Measurements from ENCODE around the gene NUP153. TPM values are rescaled to one million over a fixed set of nuclear protein-coding genes. Genes with fewer than 3 reads are reported as not detected.

NUP153 gene
- polyA plus RNA-seq, 1 of the 3 experiments (the other 2 are of a cell fraction), result 10.5 TPM

DNA sequence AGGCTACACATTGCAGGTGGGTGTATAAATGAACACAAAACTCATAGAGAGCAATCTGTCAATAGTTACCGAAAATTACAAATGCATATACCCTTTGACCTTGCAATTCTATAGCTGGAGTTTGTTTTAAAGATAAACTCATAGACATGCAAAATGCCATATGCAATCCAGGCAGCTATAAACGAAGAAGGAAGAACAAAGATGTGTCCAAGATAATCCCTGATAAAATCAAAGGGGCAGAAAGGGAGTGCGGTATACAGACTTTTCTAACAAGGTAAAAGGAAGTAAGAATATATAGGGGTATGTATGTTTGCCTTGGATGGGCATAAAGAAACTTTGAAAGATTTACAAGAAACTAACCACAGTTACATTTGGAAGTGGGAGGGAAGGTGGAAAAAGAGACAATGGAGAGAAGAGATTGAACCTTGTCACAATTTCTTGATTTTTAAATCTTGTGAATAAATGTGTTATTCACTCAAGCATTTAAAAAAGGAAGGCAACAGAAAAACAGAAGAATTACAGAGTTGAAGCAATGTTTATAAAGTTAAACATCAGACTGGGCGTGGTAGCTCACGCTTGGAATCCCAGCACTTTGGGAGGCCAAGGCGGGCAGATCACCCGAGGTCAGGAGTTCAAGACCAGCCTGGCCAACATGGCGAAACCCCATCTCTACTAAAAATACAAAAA is 76.8 kb downstream of the NUP153 start:
- Histone ChIP-seq H3F3A (replicated peaks; ENCODE audit: insufficient read depth) (peaks cover 11% of the 10 kb centered on the region), H3K9me3 (no peaks in the 10 kb centered on the region), H3K9me2 (no peaks in the 10 kb centered on the region), H3K27me3 (ENCODE audit: insufficient read depth) (no peaks in the 10 kb centered on the region), H3K4me2 (no peak overlapping the region), H4K20me1 (ENCODE audit: insufficient read depth) (no peaks in the 10 kb centered on the region), H3K79me2 (ENCODE audit: insufficient read depth) (peaks cover 58% of the 10 kb centered on the region), H3K9ac (no peak overlapping the region), H3K36me3 (replicated peaks in 1 of 2; ENCODE audit: control insufficient read depth in 1 of 2, insufficient read depth in 2 of 2, low read length in 1 of 2) (peaks cover 69 to 73% of the 10 kb centered on the region in 2 experiments), H3K4me3 (ENCODE audit: low read depth in 2 of 2, low read length in 1 of 2) (no peak overlapping the region), H2AFZ (ENCODE audit: low read depth) (no peak overlapping the region), H3K4me1 (ENCODE audit: control insufficient read depth in 1 of 2, insufficient read depth in 2 of 2, low read depth in 1 of 2, low read length in 1 of 2) (no peaks in the 10 kb centered on the region), H3K27ac (ENCODE audit: low read depth in 2 of 2, low read length in 1 of 2) (no peak overlapping the region)
- POLR2A ChIA-PET, result no interaction called here
- no peak for DNase-seq
- no peak for TF ChIP-seq RFX5 (IDR thresholded peaks at IDR 0.05; ENCODE audit: low read length)
- TF ChIP-seq, protein P1, sequence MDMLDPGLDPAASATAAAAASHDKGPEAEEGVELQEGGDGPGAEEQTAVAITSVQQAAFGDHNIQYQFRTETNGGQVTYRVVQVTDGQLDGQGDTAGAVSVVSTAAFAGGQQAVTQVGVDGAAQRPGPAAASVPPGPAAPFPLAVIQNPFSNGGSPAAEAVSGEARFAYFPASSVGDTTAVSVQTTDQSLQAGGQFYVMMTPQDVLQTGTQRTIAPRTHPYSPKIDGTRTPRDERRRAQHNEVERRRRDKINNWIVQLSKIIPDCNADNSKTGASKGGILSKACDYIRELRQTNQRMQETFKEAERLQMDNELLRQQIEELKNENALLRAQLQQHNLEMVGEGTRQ (IDR thresholded peaks at IDR 0.05; ENCODE audit: borderline replicate concordance, low read depth, low read length), result no peak
- no peak for TF ChIP-seq EZH2phosphoT487 (IDR thresholded peaks at IDR 0.05; ENCODE audit: borderline replicate concordance, low read depth)
- TF ChIP-seq, protein P2, sequence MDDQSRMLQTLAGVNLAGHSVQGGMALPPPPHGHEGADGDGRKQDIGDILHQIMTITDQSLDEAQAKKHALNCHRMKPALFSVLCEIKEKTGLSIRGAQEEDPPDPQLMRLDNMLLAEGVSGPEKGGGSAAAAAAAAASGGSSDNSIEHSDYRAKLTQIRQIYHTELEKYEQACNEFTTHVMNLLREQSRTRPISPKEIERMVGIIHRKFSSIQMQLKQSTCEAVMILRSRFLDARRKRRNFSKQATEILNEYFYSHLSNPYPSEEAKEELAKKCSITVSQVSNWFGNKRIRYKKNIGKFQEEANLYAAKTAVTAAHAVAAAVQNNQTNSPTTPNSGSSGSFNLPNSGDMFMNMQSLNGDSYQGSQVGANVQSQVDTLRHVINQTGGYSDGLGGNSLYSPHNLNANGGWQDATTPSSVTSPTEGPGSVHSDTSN (IDR thresholded peaks at IDR 0.05), result no peak
- CTCF ChIA-PET, result no interaction called here
- 85% methylated on average over 8 of the region's 8 CpGs for WGBS (ENCODE audit: low lambda C conversion rate)

DNA sequence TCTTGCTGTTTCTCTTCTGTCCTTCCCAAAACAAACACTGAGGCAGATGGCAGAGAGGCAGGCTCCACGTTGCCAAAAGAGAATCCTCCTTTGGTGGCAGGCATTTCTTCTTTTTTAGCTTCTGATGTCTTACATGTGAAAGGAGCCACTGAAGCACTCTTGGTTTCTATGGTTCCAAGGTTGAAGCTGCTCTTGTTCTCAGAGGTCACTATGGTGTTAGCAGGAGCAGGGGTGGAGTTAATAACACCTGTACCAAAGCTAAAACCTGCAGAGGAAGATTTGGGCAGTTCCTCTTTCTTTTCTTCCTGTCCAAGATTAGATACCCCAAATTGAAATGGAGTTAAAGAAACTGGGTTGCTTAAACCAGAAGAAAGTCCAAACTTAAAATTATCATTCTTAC is 77.9 kb downstream of the NUP153 start:
- Histone ChIP-seq H3K4me1 (ENCODE audit: control insufficient read depth in 1 of 2, insufficient read depth in 2 of 2, low read depth in 1 of 2, low read length in 1 of 2) (no peaks in the 10 kb centered on the region), H4K20me1 (ENCODE audit: insufficient read depth) (no peaks in the 10 kb centered on the region), H3K36me3 (replicated peaks in 1 of 2; ENCODE audit: control insufficient read depth in 1 of 2, insufficient read depth in 2 of 2, low read length in 1 of 2) (peaks cover 79% of the 10 kb centered on the region in 2 experiments), H3K9me3 (no peaks in the 10 kb centered on the region), H3F3A (replicated peaks; ENCODE audit: insufficient read depth) (peaks cover 11% of the 10 kb centered on the region), H3K9ac (no peak overlapping the region), H3K27me3 (ENCODE audit: insufficient read depth) (no peaks in the 10 kb centered on the region), H3K4me2 (no peak overlapping the region), H3K4me3 (ENCODE audit: low read depth in 2 of 2, low read length in 1 of 2) (no peak overlapping the region), H3K27ac (ENCODE audit: low read depth in 2 of 2, low read length in 1 of 2) (no peak overlapping the region), H3K9me2 (no peaks in the 10 kb centered on the region), H2AFZ (ENCODE audit: low read depth) (no peak overlapping the region), H3K79me2 (ENCODE audit: insufficient read depth) (peaks cover 49% of the 10 kb centered on the region)
- TF ChIP-seq, protein P3, sequence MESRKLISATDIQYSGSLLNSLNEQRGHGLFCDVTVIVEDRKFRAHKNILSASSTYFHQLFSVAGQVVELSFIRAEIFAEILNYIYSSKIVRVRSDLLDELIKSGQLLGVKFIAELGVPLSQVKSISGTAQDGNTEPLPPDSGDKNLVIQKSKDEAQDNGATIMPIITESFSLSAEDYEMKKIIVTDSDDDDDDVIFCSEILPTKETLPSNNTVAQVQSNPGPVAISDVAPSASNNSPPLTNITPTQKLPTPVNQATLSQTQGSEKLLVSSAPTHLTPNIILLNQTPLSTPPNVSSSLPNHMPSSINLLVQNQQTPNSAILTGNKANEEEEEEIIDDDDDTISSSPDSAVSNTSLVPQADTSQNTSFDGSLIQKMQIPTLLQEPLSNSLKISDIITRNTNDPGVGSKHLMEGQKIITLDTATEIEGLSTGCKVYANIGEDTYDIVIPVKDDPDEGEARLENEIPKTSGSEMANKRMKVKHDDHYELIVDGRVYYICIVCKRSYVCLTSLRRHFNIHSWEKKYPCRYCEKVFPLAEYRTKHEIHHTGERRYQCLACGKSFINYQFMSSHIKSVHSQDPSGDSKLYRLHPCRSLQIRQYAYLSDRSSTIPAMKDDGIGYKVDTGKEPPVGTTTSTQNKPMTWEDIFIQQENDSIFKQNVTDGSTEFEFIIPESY (IDR thresholded peaks at IDR 0.05; ENCODE audit: borderline replicate concordance, low read depth), result no peak
- TF ChIP-seq, protein P4, sequence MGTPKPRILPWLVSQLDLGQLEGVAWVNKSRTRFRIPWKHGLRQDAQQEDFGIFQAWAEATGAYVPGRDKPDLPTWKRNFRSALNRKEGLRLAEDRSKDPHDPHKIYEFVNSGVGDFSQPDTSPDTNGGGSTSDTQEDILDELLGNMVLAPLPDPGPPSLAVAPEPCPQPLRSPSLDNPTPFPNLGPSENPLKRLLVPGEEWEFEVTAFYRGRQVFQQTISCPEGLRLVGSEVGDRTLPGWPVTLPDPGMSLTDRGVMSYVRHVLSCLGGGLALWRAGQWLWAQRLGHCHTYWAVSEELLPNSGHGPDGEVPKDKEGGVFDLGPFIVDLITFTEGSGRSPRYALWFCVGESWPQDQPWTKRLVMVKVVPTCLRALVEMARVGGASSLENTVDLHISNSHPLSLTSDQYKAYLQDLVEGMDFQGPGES (IDR thresholded peaks at IDR 0.05; ENCODE audit: low read depth, low read length), result no peak
- TF ChIP-seq FOXM1 (IDR thresholded peaks at IDR 0.05; ENCODE audit: low read depth) (no peak), NRF1 (IDR thresholded peaks at IDR 0.05; ENCODE audit: low read depth, low read length) (no peak), ELF1 (IDR thresholded peaks at IDR 0.05) (no peak), JUND (IDR thresholded peaks at IDR 0.05) (no peak), TCF12 (IDR thresholded peaks at IDR 0.05) (no peak), EZH2phosphoT487 (IDR thresholded peaks at IDR 0.05; ENCODE audit: borderline replicate concordance, low read depth) (no peak), FOXJ3 (CRISPR knock-in tag; IDR thresholded peaks at IDR 0.05) (no peak), RCOR1 (IDR thresholded peaks at IDR 0.05; ENCODE audit: low read length) (no peak)
- TF ChIP-seq, protein P5, sequence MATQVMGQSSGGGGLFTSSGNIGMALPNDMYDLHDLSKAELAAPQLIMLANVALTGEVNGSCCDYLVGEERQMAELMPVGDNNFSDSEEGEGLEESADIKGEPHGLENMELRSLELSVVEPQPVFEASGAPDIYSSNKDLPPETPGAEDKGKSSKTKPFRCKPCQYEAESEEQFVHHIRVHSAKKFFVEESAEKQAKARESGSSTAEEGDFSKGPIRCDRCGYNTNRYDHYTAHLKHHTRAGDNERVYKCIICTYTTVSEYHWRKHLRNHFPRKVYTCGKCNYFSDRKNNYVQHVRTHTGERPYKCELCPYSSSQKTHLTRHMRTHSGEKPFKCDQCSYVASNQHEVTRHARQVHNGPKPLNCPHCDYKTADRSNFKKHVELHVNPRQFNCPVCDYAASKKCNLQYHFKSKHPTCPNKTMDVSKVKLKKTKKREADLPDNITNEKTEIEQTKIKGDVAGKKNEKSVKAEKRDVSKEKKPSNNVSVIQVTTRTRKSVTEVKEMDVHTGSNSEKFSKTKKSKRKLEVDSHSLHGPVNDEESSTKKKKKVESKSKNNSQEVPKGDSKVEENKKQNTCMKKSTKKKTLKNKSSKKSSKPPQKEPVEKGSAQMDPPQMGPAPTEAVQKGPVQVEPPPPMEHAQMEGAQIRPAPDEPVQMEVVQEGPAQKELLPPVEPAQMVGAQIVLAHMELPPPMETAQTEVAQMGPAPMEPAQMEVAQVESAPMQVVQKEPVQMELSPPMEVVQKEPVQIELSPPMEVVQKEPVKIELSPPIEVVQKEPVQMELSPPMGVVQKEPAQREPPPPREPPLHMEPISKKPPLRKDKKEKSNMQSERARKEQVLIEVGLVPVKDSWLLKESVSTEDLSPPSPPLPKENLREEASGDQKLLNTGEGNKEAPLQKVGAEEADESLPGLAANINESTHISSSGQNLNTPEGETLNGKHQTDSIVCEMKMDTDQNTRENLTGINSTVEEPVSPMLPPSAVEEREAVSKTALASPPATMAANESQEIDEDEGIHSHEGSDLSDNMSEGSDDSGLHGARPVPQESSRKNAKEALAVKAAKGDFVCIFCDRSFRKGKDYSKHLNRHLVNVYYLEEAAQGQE (IDR thresholded peaks at IDR 0.05; ENCODE audit: low read depth, low read length), result no peak
- 100% methylated on average over 1 of the region's 1 CpG for WGBS (ENCODE audit: low lambda C conversion rate)
- CTCF ChIA-PET, result interaction anchor here (1.6 to 4.3 kb wide), 2 partner anchors 10 to 45 kb away, joined by 6 to 16 read pairs; no protein-coding TSS in a partner anchor
- no peak for DNase-seq
- POLR2A ChIA-PET, result no interaction called here

Measured in SK-N-SH (cell line).